Smooth muscle cell (in vitro differentiated cells): Measurements from ENCODE around the gene CACNA2D4. TPM values are rescaled to one million over a fixed set of nuclear protein-coding genes. Genes with fewer than 3 reads are reported as not detected.

Experiments used
- DNase-seq: peaks from one replicate; lab custom pipeline; 2025; ENCODE audit not compliant: unreplicated experiment; lab: John Stamatoyannopoulos, UW
- H2AFZ ChIP-seq: fragments of 200-600 bp; sonication (generic); 2 replicates; pipeline ENCODE4 v1.6.0; 2016; ENCODE audit warnings: antibody characterized with exemption, low read depth, mild to moderate bottlenecking
- H3F3A ChIP-seq: fragments of 200-600 bp; sonication (generic); 2 replicates; pipeline ENCODE4 v1.6.0; 2017; ENCODE audit warnings: antibody characterized with exemption, low read depth
- H3K27ac ChIP-seq: fragments of 200-600 bp; sonication (generic); 2 replicates; pipeline ENCODE4 v1.5.1; 2016; ENCODE audit warnings: low read depth, mild to moderate bottlenecking
- H3K27me3 ChIP-seq: fragments of 200-600 bp; sonication (generic); 2 replicates; pipeline ENCODE4 v1.6.1; 2016; ENCODE audit warnings: low read depth, mild to moderate bottlenecking
- H3K36me3 ChIP-seq: fragments of 200-600 bp; sonication (generic); 2 replicates; pipeline ENCODE4 v1.5.1; 2016; ENCODE audit warnings: low read depth
- H3K4me1 ChIP-seq: fragments of 200-600 bp; sonication (generic); 2 replicates; pipeline ENCODE4 v1.5.1; 2016; ENCODE audit warnings: low read depth
- H3K4me2 ChIP-seq: fragments of 200-600 bp; sonication (generic); 2 replicates; pipeline ENCODE4 v1.6.0; 2016; ENCODE audit warnings: mild to moderate bottlenecking
- H3K4me3 ChIP-seq: fragments of 200-600 bp; sonication (generic); 2 replicates; pipeline ENCODE4 v1.5.1; 2016; ENCODE audit warnings: mild to moderate bottlenecking
- H3K79me2 ChIP-seq: fragments of 200-600 bp; sonication (generic); 2 replicates; pipeline ENCODE4 v1.6.0; 2016; ENCODE audit warnings: low read depth, mild to moderate bottlenecking
- H3K9ac ChIP-seq: fragments of 200-600 bp; sonication (generic); 2 replicates; pipeline ENCODE4 v1.6.0; 2016; ENCODE audit warnings: low read depth
- H3K9me3 ChIP-seq: fragments of 200-600 bp; sonication (generic); replicated peaks from 2 replicates; pipeline ENCODE4 v1.5.1; 2016; ENCODE audit warnings: low read depth
- H4K20me1 ChIP-seq: fragments of 200-600 bp; sonication (generic); 2 replicates; pipeline ENCODE4 v1.6.0; 2016; ENCODE audit warnings: low read depth
- CTCF ChIP-seq: fragments of 200-600 bp; sonication (generic); IDR thresholded peaks from 2 replicates; pipeline ENCODE4 v1.5.1; 2017; ENCODE audit warnings: borderline replicate concordance, mild to moderate bottlenecking, antibody characterized with exemption; ENCODE audit not compliant: insufficient read depth, poor library complexity, severe bottlenecking
- WGBS: methylation state at CpG from one replicate; pipeline ENCODE4 v1.1.7; 2016; ENCODE audit warnings: low lambda C conversion rate; 5-methylcytosine and 5-hydroxymethylcytosine counted together
- polyA plus RNA-seq: library from polyadenylated mRNA; unstranded; fragments of >200 nt; fragmentation: Nextera tagmentation; extraction: Ambion mirVana; gene quantifications from 2 replicates; pipeline ENCODE4 v1.2.1, GENCODE V29; 2016
- total RNA-seq: library from RNA; depleted of rRNA; stranded (reverse); fragments of >200 nt; gene quantifications from 2 replicates; pipeline ENCODE4 v1.2.3, GENCODE V29; 2014

Gene CACNA2D4
- total and polyA plus RNA-seq, 2 experiments from 2014 or later = 0.98 TPM; not detected in 1

DNA sequence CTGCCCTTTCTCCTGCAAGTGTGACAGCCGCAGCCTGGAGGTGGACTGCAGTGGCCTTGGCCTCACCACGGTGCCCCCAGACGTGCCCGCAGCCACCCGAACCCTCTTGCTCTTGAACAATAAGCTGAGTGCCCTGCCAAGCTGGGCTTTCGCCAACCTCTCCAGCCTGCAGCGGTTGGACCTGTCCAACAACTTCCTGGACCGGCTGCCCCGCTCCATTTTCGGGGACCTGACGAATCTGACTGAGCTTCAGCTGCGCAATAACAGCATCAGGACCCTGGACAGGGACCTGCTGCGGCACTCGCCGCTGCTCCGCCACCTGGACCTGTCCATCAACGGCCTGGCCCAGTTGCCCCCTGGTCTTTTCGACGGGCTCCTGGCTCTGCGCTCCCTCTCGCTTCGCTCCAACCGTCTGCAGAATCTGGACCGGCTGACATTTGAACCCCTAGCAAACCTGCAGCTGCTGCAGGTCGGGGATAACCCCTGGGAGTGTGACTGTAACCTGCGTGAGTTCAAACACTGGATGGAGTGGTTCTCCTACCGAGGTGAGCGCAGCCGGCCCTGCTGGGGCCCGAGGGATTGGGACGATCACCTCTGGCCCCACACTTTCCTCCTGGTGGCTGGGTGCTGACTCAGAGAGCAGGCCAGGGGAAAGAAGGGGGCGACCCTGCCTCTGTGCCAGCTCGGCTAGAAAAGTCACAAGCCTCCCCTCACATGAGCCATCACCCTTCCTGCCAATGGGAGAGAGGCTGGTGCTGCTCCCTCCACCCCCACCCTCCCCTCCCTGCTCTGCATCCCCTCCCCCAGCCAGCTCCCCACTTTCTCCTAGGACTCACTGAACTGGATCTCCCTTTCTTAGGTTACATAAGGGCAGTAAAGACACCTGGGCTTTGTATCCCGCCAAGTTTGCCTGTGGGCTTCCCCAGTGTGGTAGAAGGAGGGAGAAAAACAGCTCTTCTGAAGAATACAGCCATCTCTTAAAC is 87.2 kb downstream of the CACNA2D4 start:
- no peak overlapping the region for H2AFZ ChIP-seq
- WGBS = 34% methylated on average over 34 of the region's 34 CpGs
- no peak overlapping the region for H3K4me2 ChIP-seq
- H3K79me2 ChIP-seq = no peaks in the 10 kb centered on the region
- peaks cover 27% of the 10 kb centered on the region for H3K27me3 ChIP-seq
- no peak overlapping the region for H3K9ac ChIP-seq
- H3K36me3 ChIP-seq = no peaks in the 10 kb centered on the region
- DNase-seq = peak; percentile 29
- H3K4me1 ChIP-seq = no peaks in the 10 kb centered on the region
- H4K20me1 ChIP-seq = no peaks in the 10 kb centered on the region
- no peaks in the 10 kb centered on the region for H3K9me3 ChIP-seq
- no peak overlapping the region for H3K27ac ChIP-seq
- no peak overlapping the region for H3K4me3 ChIP-seq
- no peaks in the 10 kb centered on the region for H3F3A ChIP-seq
- TF ChIP-seq CTCF = no peak

DNA sequence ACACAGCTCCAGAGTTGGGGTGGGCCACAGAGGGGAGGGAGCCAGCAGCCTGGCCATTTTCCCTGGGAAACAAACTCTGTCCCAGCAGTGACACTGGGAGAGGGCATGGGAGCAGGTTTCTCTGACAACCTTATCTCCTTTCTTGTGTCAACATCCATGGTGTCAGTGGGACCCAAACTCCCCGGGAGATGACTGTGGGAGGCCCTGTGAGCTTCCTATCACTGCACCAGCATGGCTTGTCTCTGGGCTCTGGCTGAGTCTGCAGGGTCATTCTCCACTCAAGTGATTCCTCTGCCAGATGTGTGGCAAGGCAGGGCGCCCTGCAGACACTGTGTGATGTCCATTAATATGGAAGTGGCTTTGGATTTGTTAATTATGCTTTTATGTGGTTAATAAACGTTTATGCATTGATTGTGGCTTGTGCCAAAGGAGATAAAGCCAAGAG is 88.0 kb downstream of the CACNA2D4 start:
- Histone ChIP-seq H3F3A (no peaks in the 10 kb centered on the region), H3K4me2 (no peak overlapping the region), H3K27ac (no peak overlapping the region), H3K79me2 (no peaks in the 10 kb centered on the region), H3K4me1 (no peaks in the 10 kb centered on the region), H3K27me3 (peaks cover 27% of the 10 kb centered on the region), H3K9ac (no peak overlapping the region), H3K4me3 (no peak overlapping the region), H3K36me3 (no peaks in the 10 kb centered on the region), H3K9me3 (no peaks in the 10 kb centered on the region), H4K20me1 (no peaks in the 10 kb centered on the region), H2AFZ (no peak overlapping the region)
- no peak for TF ChIP-seq CTCF
- 68% methylated on average over 3 of the region's 3 CpGs for WGBS
- DNase-seq = no peak

GRCh38 chr12:1829306-1829900 is 89.0 kb downstream of the CACNA2D4 start:
- Histone ChIP-seq H2AFZ (no peak overlapping the region), H3K4me1 (no peaks in the 10 kb centered on the region), H3K36me3 (no peaks in the 10 kb centered on the region), H3K4me3 (no peak overlapping the region), H3K9me3 (no peaks in the 10 kb centered on the region), H4K20me1 (no peaks in the 10 kb centered on the region), H3K4me2 (no peak overlapping the region), H3K27ac (no peak overlapping the region), H3K9ac (no peak overlapping the region), H3K79me2 (no peaks in the 10 kb centered on the region), H3F3A (no peaks in the 10 kb centered on the region), H3K27me3 (peaks cover 27% of the 10 kb centered on the region)
- 83% methylated on average over 11 of the region's 11 CpGs for WGBS
- no peak for DNase-seq
- TF ChIP-seq CTCF = no peak
